GM12878 (cell line): ENCODE measurements around the gene SCP2. TPM values are rescaled to one million over a fixed set of nuclear protein-coding genes. Genes with fewer than 3 reads are reported as not detected.

Source experiments
- ATAC-seq: fragments of 200-7000 bp; cut with Tn5 transposase; 3 replicates; pipeline ENCODE4 v1.9.1; 2020; ENCODE audit warnings: mild to moderate bottlenecking, moderate library complexity
- BruUV-seq: library from RNA; stranded (reverse); fragments of 400-500 nt; replicated peaks from 2 replicates; lab custom pipeline; 2021; lab: Mats Ljungman, UMichigan
- CTCF ChIA-PET: fragments of 300-600 bp; sonication (Branson Sonifier 250); formaldehyde crosslinking; extraction: SDS; loops from one replicate; lab custom pipeline; 2021; ENCODE audit warnings: inconsistent platforms; lab: Yijun Ruan, JAX
- POLR2A ChIA-PET: fragments of 350-600 bp; formaldehyde crosslinking; extraction: SDS; loops from one replicate; lab custom pipeline; 2021; ENCODE audit warnings: inconsistent platforms; lab: Charles Lee
- RAD21 ChIA-PET: fragments of 300-600 bp; sonication (Branson Sonifier 250); formaldehyde crosslinking; loops from one replicate; lab custom pipeline; 2023; ENCODE audit warnings: antibody characterized with exemption; ENCODE audit not compliant: unreplicated experiment; lab: Charles Lee
- SMC1A ChIA-PET: fragments of 300-600 bp; sonication (Branson Sonifier 250); formaldehyde crosslinking; loops from one replicate; lab custom pipeline; 2023; ENCODE audit not compliant: unreplicated experiment, uncharacterized antibody; lab: Charles Lee
- DNase-seq: peaks from one replicate; pipeline ENCODE4 v3.0.0-alpha.2; 2011; ENCODE audit warnings: low read depth, low spot score
- FAIRE-seq: peaks from 3 replicates; lab custom pipeline; 2011; peaks lifted over from hg19 to GRCh38; lab: Jason Lieb, UNC
- H2AFZ ChIP-seq: 2 replicates; pipeline ENCODE4 v1.6.0; 2011; ENCODE audit warnings: low read depth, low read length, control low read depth; ENCODE audit not compliant: control insufficient read depth
- H3K27ac ChIP-seq: 2 replicates; pipeline ENCODE4 v1.5.1; 2011; ENCODE audit warnings: control low read depth; ENCODE audit not compliant: control insufficient read depth, insufficient read depth
- H3K27me3 ChIP-seq, 2 experiments: replicated peaks in 1 of 2; 2 replicates each; pipeline versions ENCODE4 v1.6.0 to v1.6.1; 2011; ENCODE audit warnings: low read length in 1 of 2; ENCODE audit not compliant: control insufficient read depth in 2 of 2, insufficient read depth in 2 of 2
- H3K36me3 ChIP-seq, 2 experiments: 2 replicates each; pipeline ENCODE4 v1.5.1; 2011; ENCODE audit warnings: low read length in 1 of 2; ENCODE audit not compliant: control insufficient read depth in 2 of 2, insufficient read depth in 2 of 2
- H3K4me1 ChIP-seq: 2 replicates; pipeline ENCODE4 v1.6.1; 2011; ENCODE audit warnings: mild to moderate bottlenecking, low read length, moderate library complexity, mixed read lengths; ENCODE audit not compliant: control insufficient read depth, insufficient read depth
- H3K4me2 ChIP-seq: 2 replicates; pipeline ENCODE4 v1.6.0; 2011; ENCODE audit warnings: control low read depth; ENCODE audit not compliant: control insufficient read depth, insufficient read depth
- H3K4me3 ChIP-seq: fragments of 200-600 bp; sonication (generic); 2 replicates; pipeline ENCODE4 v1.5.1; 2016
- H3K79me2 ChIP-seq: 2 replicates; pipeline ENCODE4 v1.6.0; 2011; ENCODE audit warnings: low read length; ENCODE audit not compliant: control insufficient read depth, insufficient read depth
- H3K9ac ChIP-seq: 2 replicates; pipeline ENCODE4 v1.8.0; 2011; ENCODE audit warnings: low read length, control low read depth, mixed read lengths; ENCODE audit not compliant: control insufficient read depth, insufficient read depth
- H3K9me3 ChIP-seq: replicated peaks from 3 replicates; pipeline ENCODE4 v1.5.1; 2011; ENCODE audit warnings: mild to moderate bottlenecking, low read length; ENCODE audit not compliant: control insufficient read depth, insufficient read depth
- H4K20me1 ChIP-seq: 2 replicates; pipeline ENCODE4 v1.6.0; 2011; ENCODE audit not compliant: control insufficient read depth, insufficient read depth
- ATF2 ChIP-seq: IDR thresholded peaks from 2 replicates; pipeline ENCODE4 v1.6.1; 2012; ENCODE audit warnings: low read length, inconsistent platforms
- BACH1 ChIP-seq: fragments of 450-650 bp; IDR thresholded peaks from 2 replicates; pipeline ENCODE4 v1.6.1; 2017; ENCODE audit warnings: mild to moderate bottlenecking, borderline replicate concordance
- CBX5 ChIP-seq: sonication (generic); IDR thresholded peaks from 2 replicates; pipeline ENCODE4 v1.6.1; 2016; ENCODE audit warnings: low read depth, moderate library complexity, mild to moderate bottlenecking, inconsistent platforms
- CHD2 ChIP-seq: IDR thresholded peaks from 2 replicates; pipeline ENCODE4 v1.6.1; 2011; ENCODE audit warnings: low read depth, low read length, improper control_type of control experiment, borderline replicate concordance
- ESRRA ChIP-seq: IDR thresholded peaks from 2 replicates; pipeline ENCODE4 v1.6.1; 2012; ENCODE audit warnings: mild to moderate bottlenecking, low read length, improper control_type of control experiment
- KLF5 ChIP-seq: fragments of 450-650 bp; IDR thresholded peaks from 2 replicates; pipeline ENCODE4 v1.6.1; 2014; ENCODE audit warnings: mild to moderate bottlenecking; ENCODE audit not compliant: partially characterized antibody
- MYC ChIP-seq: IDR thresholded peaks from 2 replicates; pipeline ENCODE4 v1.6.1; 2011; ENCODE audit warnings: mild to moderate bottlenecking, low read length, moderate library complexity, inconsistent platforms; ENCODE audit not compliant: insufficient read depth, insufficient replicate concordance, insufficient read length, severe bottlenecking
- NBN ChIP-seq: fragments of 450-650 bp; IDR thresholded peaks from 2 replicates; pipeline ENCODE4 v1.6.1; 2016
- NFXL1 ChIP-seq: fragments of 450-650 bp; IDR thresholded peaks from 2 replicates; pipeline ENCODE4 v1.6.1; 2017; ENCODE audit warnings: antibody characterized with exemption, mild to moderate bottlenecking, borderline replicate concordance
- SMARCA5 ChIP-seq: fragments of 450-650 bp; IDR thresholded peaks from 2 replicates; pipeline ENCODE4 v1.6.1; 2017; ENCODE audit warnings: mild to moderate bottlenecking
- SREBF1 ChIP-seq: IDR thresholded peaks from 2 replicates; pipeline ENCODE4 v1.6.1; 2012; ENCODE audit warnings: mild to moderate bottlenecking, low read length
- ZNF207 ChIP-seq: fragments of 450-650 bp; IDR thresholded peaks from 2 replicates; pipeline ENCODE4 v1.6.1; 2014; ENCODE audit warnings: antibody characterized with exemption, mild to moderate bottlenecking, borderline replicate concordance
- WGBS: methylation state at CpG from one replicate; pipeline ENCODE4 v1.1.6; 2016; ENCODE audit warnings: low lambda C conversion rate; ENCODE audit not compliant: insufficient replicate concordance, insufficient coverage; ENCODE audit errors: missing lambda C conversion rate; 5-methylcytosine and 5-hydroxymethylcytosine counted together
- in situ Hi-C: fragments of 300-500 bp; cut with MboI; formaldehyde crosslinking; loops from 9 replicates; pipeline ENCODE4 v1.14.3; 2018; ENCODE audit warnings: mixed read lengths
- intact Hi-C: fragments of 100-400 bp; cut with micrococcal nuclease; formaldehyde crosslinking; loops from one replicate; pipeline ENCODE4 v1.14.2; 2022; ENCODE audit not compliant: unreplicated experiment
- polyA plus RNA-seq, 11 experiments: library from polyadenylated mRNA; depleted of rRNA in 4 of 11; unstranded in 6 of 11; stranded (reverse) in 5 of 11; fragments of >200 nt; fragmentation: Nextera tagmentation in 4 of 11; fragmentation: Illumina TruSeq in 1 of 11; extraction: Ambion mirVana in 4 of 11; extraction: Trizol in 1 of 11; gene quantifications; 1 replicate in 1 of 11; 2 replicates in 10 of 11; pipeline versions ENCODE4 v1.2.1 to v1.2.3, GENCODE V29; 2011 to 2016; ENCODE audit warnings: inconsistent platforms in 2 of 11, missing spikeins in 2 of 11, low read depth in 1 of 11
- total RNA-seq, 4 experiments: library from RNA; depleted of rRNA in 3 of 4; stranded (reverse); fragments of >200 nt in 3 of 4; fragmentation: Illumina TruSeq in 1 of 4; extraction: Trizol in 1 of 4; gene quantifications; 2 replicates each; pipeline versions ENCODE4 v1.2.1 to v1.2.3, GENCODE V29; 2013 to 2021
- TF ChIP-seq, protein P1 (sequence below), 3 experiments: IDR thresholded peaks in 2 of 3; conservative IDR thresholded peaks in 1 of 3; 2 replicates each; pipeline ENCODE4 v1.5.1; 2011; ENCODE audit warnings: low read depth in 3 of 3, low read length in 3 of 3, mild to moderate bottlenecking in 3 of 3, control low read depth in 2 of 3, moderate library complexity in 2 of 3, inconsistent platforms in 1 of 3, mixed read lengths in 1 of 3; ENCODE audit not compliant: control insufficient read depth in 2 of 3, insufficient read depth in 1 of 3; ENCODE audit errors: extremely low read depth in 1 of 3

SCP2 gene
- total and polyA plus RNA-seq, 10 of the 15 experiments (the other 5 are each of a cell fraction or from before 2014, with no cell fraction given) = 74.3 to 327 (median 127) TPM

GRCh38 chr1:53071915-53072314 is 144.8 kb downstream of the SCP2 start:
- intact Hi-C loops = no loop called here
- RAD21 ChIA-PET = no interaction called here
- Histone ChIP-seq H3K79me2 (no peaks in the 10 kb centered on the region), H3K4me3 (no peak overlapping the region), H3K36me3 (no peaks in the 10 kb centered on the region), H3K27ac (no peak overlapping the region), H4K20me1 (no peaks in the 10 kb centered on the region), H3K27me3 (no peaks in the 10 kb centered on the region; a peak in 1 of 4 replicates), H3K4me2 (no peak overlapping the region), H3K9ac (no peak overlapping the region), H3K9me3 (no peaks in the 10 kb centered on the region), H2AFZ (no peak overlapping the region), H3K4me1 (no peaks in the 10 kb centered on the region)
- CTCF ChIA-PET = no interaction called here
- BruUV-seq = no TSS peak
- TF ChIP-seq ESRRA (no peak), KLF5 (no peak), ZNF207 (no peak), CBX5 (no peak), CHD2 (no peak)
- DNase-seq (no peak), ATAC-seq (no peak), FAIRE-seq (no peak)
- POLR2A ChIA-PET = no interaction called here
- in situ Hi-C loops = no loop called here
- SMC1A ChIA-PET = no interaction called here
- 47% methylated on average over 1 of the region's 1 CpG for WGBS

- Histone ChIP-seq H3K36me3 (no peaks in the 10 kb centered on the region), H3K9me3 (no peaks in the 10 kb centered on the region), H4K20me1 (no peaks in the 10 kb centered on the region), H3K4me1 (no peaks in the 10 kb centered on the region), H3K79me2 (no peaks in the 10 kb centered on the region), H3K4me3 (no peak overlapping the region), H3K9ac (no peak overlapping the region), H3K27ac (no peak overlapping the region), H3K4me2 (no peak overlapping the region), H2AFZ (no peak overlapping the region), H3K27me3 (no peaks in the 10 kb centered on the region)
- no TSS peak for BruUV-seq
- FAIRE-seq (no peak), ATAC-seq (no peak), DNase-seq (no peak)
- intact Hi-C loops (no loop called here), in situ Hi-C loops (no loop called here)
- WGBS = 39% methylated on average over 7 of the region's 7 CpGs
- TF ChIP-seq SREBF1 = no peak
- TF ChIP-seq SMARCA5 = no peak
- TF ChIP-seq NFXL1 = no peak
- TF ChIP-seq NBN = no peak
- TF ChIP-seq, protein P1, sequence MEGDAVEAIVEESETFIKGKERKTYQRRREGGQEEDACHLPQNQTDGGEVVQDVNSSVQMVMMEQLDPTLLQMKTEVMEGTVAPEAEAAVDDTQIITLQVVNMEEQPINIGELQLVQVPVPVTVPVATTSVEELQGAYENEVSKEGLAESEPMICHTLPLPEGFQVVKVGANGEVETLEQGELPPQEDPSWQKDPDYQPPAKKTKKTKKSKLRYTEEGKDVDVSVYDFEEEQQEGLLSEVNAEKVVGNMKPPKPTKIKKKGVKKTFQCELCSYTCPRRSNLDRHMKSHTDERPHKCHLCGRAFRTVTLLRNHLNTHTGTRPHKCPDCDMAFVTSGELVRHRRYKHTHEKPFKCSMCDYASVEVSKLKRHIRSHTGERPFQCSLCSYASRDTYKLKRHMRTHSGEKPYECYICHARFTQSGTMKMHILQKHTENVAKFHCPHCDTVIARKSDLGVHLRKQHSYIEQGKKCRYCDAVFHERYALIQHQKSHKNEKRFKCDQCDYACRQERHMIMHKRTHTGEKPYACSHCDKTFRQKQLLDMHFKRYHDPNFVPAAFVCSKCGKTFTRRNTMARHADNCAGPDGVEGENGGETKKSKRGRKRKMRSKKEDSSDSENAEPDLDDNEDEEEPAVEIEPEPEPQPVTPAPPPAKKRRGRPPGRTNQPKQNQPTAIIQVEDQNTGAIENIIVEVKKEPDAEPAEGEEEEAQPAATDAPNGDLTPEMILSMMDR (IDR thresholded peaks at IDR 0.05 in 2 of 3, conservative IDR thresholded peaks at IDR 0.05 in 1 of 3; ENCODE audit: control insufficient read depth in 2 of 3, extremely low read depth in 1 of 3, insufficient read depth in 1 of 3, low read depth in 3 of 3, low read length in 3 of 3) = no peak
- no peak for TF ChIP-seq BACH1
- no peak for TF ChIP-seq ATF2
- TF ChIP-seq MYC = no peak
- ChIA-PET RAD21 (no interaction called here), CTCF (no interaction called here), POLR2A (no interaction called here), SMC1A (interaction anchor here (0.6 kb wide), 1 partner anchor 1380 kb away, joined by 3 read pairs; no protein-coding TSS in a partner anchor)
These were observed 146.2 kb downstream of the SCP2 start for GRCh38 chr1:53073287-53073686.
